ENCODE results near the gene FAM227B.

FAM227B gene

DNA sequence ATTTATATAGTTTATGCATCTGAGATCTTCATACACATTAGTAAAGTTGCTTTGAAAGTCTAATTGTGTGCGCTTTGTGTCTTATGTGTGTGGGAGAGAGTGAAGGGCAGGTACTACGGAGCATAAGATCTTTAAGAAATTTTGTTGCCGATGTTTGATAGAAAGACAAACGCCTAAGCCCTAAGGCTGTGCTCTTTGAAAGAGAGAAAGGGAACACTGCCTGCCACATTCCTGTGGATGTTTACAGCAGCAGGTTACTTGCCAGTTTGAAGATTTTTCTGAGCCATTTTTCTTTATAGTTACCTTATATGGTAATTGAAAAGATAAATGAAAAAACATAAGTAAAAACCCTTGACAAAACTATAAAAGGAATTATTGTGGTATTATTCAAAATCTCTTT, 17.2 kb upstream of the FAM227B start:
- Histone ChIP-seq H3K36me3 (ENCODE audit: control insufficient read depth, insufficient read depth, low read length) (no peaks in the 10 kb centered on the region; the same call in 1 of the 2 replicates), H3K27me3 (replicated peaks; ENCODE audit: control insufficient read depth, insufficient read depth, low read length) (no peaks in the 10 kb centered on the region), H3K4me3 (replicated peaks; ENCODE audit: low read depth, low read length) (no peak overlapping the region)
- TF ChIP-seq, protein P1, sequence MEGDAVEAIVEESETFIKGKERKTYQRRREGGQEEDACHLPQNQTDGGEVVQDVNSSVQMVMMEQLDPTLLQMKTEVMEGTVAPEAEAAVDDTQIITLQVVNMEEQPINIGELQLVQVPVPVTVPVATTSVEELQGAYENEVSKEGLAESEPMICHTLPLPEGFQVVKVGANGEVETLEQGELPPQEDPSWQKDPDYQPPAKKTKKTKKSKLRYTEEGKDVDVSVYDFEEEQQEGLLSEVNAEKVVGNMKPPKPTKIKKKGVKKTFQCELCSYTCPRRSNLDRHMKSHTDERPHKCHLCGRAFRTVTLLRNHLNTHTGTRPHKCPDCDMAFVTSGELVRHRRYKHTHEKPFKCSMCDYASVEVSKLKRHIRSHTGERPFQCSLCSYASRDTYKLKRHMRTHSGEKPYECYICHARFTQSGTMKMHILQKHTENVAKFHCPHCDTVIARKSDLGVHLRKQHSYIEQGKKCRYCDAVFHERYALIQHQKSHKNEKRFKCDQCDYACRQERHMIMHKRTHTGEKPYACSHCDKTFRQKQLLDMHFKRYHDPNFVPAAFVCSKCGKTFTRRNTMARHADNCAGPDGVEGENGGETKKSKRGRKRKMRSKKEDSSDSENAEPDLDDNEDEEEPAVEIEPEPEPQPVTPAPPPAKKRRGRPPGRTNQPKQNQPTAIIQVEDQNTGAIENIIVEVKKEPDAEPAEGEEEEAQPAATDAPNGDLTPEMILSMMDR (IDR thresholded peaks at IDR 0.05; ENCODE audit: insufficient read depth, low read length, poor library complexity, severe bottlenecking), result no peak
- DNase-seq (ENCODE audit: extremely low read depth, insufficient read length), result no peak

- no peak for DNase-seq (ENCODE audit: extremely low read depth, insufficient read length)
- TF ChIP-seq, protein P1 (IDR thresholded peaks at IDR 0.05; ENCODE audit: insufficient read depth, low read length, poor library complexity, severe bottlenecking), result no peak
- Histone ChIP-seq H3K36me3 (ENCODE audit: control insufficient read depth, insufficient read depth, low read length) (no peaks in the 10 kb centered on the region; the same call in 1 of the 2 replicates), H3K27me3 (replicated peaks; ENCODE audit: control insufficient read depth, insufficient read depth, low read length) (no peaks in the 10 kb centered on the region), H3K4me3 (replicated peaks; ENCODE audit: low read depth, low read length) (no peak overlapping the region)
Observed at GRCh38 chr15:49628379-49628778, 7.8 kb upstream of the FAM227B start.

GRCh38 chr15:49627407-49627877, 6.8 kb upstream of the FAM227B start:
- Histone ChIP-seq H3K4me3 (replicated peaks; ENCODE audit: low read depth, low read length) (no peak overlapping the region), H3K27me3 (replicated peaks; ENCODE audit: control insufficient read depth, insufficient read depth, low read length) (no peaks in the 10 kb centered on the region), H3K36me3 (ENCODE audit: control insufficient read depth, insufficient read depth, low read length) (no peaks in the 10 kb centered on the region; the same call in 1 of the 2 replicates)
- TF ChIP-seq, protein P1 (IDR thresholded peaks at IDR 0.05; ENCODE audit: insufficient read depth, low read length, poor library complexity, severe bottlenecking), result no peak
- DNase-seq (ENCODE audit: extremely low read depth, insufficient read length), result no peak

DNA sequence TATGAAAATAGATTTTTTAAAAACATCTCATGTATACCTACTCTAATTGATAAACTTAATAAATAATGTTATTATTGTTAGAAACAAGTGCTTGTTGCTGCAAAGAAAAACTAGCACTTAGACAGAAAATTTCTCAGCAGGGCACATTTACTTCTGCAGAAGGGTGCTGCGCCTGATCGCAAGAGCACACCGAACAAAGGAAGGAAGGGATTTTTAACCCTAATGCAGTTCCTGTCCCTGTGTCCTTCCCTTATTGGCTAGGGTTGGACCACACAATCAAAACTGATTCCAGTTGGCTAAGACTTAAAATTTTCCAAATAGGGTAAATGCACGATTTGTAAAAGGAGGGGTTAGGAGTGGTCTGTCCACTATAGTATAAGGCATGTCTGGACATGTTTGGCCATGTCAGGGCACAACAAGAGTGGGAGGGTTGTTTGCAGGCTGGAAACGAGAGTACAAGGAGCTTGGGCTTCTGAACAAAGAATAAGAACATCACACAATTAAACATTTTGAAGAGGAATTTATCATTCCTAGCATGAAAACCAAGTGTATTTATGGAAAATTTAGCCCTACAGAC, 4.9 kb upstream of the FAM227B start:
- no peak for DNase-seq (ENCODE audit: extremely low read depth, insufficient read length)
- H3K36me3 ChIP-seq (ENCODE audit: control insufficient read depth, insufficient read depth, low read length), result no peaks in the 10 kb centered on the region; the same call in 1 of the 2 replicates
- TF ChIP-seq, protein P1 (IDR thresholded peaks at IDR 0.05; ENCODE audit: insufficient read depth, low read length, poor library complexity, severe bottlenecking), result no peak
- no peaks in the 10 kb centered on the region for H3K27me3 ChIP-seq (replicated peaks; ENCODE audit: control insufficient read depth, insufficient read depth, low read length)
- H3K4me3 ChIP-seq (replicated peaks; ENCODE audit: low read depth, low read length), result no peak overlapping the region

- H3K4me3 ChIP-seq (replicated peaks; ENCODE audit: low read depth, low read length), result no peak overlapping the region
- DNase-seq (ENCODE audit: extremely low read depth, insufficient read length), result no peak
- TF ChIP-seq, protein P1 (IDR thresholded peaks at IDR 0.05; ENCODE audit: insufficient read depth, low read length, poor library complexity, severe bottlenecking), result no peak
- no peaks in the 10 kb centered on the region; the same call in 1 of the 2 replicates for H3K36me3 ChIP-seq (ENCODE audit: control insufficient read depth, insufficient read depth, low read length)
- no peaks in the 10 kb centered on the region for H3K27me3 ChIP-seq (replicated peaks; ENCODE audit: control insufficient read depth, insufficient read depth, low read length)
Observed at GRCh38 chr15:49624056-49624455, 3.4 kb upstream of the FAM227B start.

Measured in GM06990 (cell line).